Tibial artery (tissue), 4 donors: ENCODE data around the gene VPS26C.

Experiments used
- DNase-seq, 2 donors: peaks; one replicate each; pipeline ENCODE4 v3.0.0-alpha.2; 2019
- H3K27ac ChIP-seq, 2 donors: fragments of 200-600 bp; sonication (generic) in 1 of 2; 1 replicate in 1 of 2; 2 replicates in 1 of 2; pipeline ENCODE4 v1.5.1; 2018 to 2019; ENCODE audit warnings: mild to moderate bottlenecking in 1 of 2
- H3K27me3 ChIP-seq, 2 donors: fragments of 200-600 bp; sonication (generic) in 1 of 2; one replicate each; pipeline versions ENCODE4 v1.5.1 to v1.6.0; 2016 to 2019
- H3K36me3 ChIP-seq, 3 donors: fragments of 200-600 bp; sonication (generic) in 2 of 3; one replicate each; pipeline ENCODE4 v1.5.1; 2016 to 2019; ENCODE audit warnings: mild to moderate bottlenecking in 2 of 3
- H3K4me1 ChIP-seq, 4 donors: fragments of 200-600 bp; sonication (generic) in 2 of 4; 1 replicate in 3 of 4; 2 replicates in 1 of 4; pipeline ENCODE4 v1.5.1; 2016 to 2019
- H3K4me3 ChIP-seq, 2 donors: fragments of 200-600 bp; sonication (generic) in 1 of 2; 1 replicate in 1 of 2; 2 replicates in 1 of 2; pipeline ENCODE4 v1.5.1; 2018 to 2019; ENCODE audit warnings: mild to moderate bottlenecking in 2 of 2
- H3K9me3 ChIP-seq, 3 donors: fragments of 200-600 bp; sonication (generic) in 1 of 3; one replicate each; pipeline ENCODE4 v1.5.1; 2016 to 2019
- intact Hi-C: fragments of 100-400 bp; cut with DNase I; formaldehyde crosslinking; loops from one replicate; pipeline ENCODE4 v1.15.0; 2023; ENCODE audit warnings: low total_unique reads
- TF ChIP-seq, protein P1 (sequence below), 2 experiments: fragments of 200-600 bp in 1 of 2; fragments of 450-650 bp in 1 of 2; IDR thresholded peaks; one replicate each; pipeline ENCODE4 v1.5.1; 2017 to 2019; ENCODE audit warnings: antibody characterized with exemption in 2 of 2, mild to moderate bottlenecking in 1 of 2, moderate library complexity in 1 of 2

The VPS26C gene

DNA sequence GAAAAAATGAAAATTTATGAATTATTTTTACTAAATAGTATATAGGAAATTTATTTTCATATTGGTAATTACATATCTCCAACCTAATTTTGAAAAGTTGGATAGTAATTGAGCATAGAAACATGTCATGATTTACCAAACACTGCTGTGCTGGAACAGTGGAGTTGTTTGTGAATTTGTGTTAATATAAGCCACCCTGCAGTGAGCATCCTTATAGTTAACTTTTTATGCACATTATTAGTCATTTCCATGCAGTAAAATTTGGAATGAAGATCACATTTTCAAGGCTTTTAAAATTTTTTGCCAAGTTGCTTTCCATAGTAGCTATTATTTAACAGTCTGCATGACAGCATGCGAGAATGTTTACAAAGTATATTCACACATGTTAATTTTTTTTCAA is 78.3 kb downstream of the VPS26C start:
- H3K27ac ChIP-seq = no peak overlapping the region
- no peaks in the 10 kb centered on the region for H3K27me3 ChIP-seq
- DNase-seq = no peak
- no peaks in the 10 kb centered on the region for H3K4me1 ChIP-seq
- intact Hi-C loops = no loop called here
- TF ChIP-seq, protein P1, sequence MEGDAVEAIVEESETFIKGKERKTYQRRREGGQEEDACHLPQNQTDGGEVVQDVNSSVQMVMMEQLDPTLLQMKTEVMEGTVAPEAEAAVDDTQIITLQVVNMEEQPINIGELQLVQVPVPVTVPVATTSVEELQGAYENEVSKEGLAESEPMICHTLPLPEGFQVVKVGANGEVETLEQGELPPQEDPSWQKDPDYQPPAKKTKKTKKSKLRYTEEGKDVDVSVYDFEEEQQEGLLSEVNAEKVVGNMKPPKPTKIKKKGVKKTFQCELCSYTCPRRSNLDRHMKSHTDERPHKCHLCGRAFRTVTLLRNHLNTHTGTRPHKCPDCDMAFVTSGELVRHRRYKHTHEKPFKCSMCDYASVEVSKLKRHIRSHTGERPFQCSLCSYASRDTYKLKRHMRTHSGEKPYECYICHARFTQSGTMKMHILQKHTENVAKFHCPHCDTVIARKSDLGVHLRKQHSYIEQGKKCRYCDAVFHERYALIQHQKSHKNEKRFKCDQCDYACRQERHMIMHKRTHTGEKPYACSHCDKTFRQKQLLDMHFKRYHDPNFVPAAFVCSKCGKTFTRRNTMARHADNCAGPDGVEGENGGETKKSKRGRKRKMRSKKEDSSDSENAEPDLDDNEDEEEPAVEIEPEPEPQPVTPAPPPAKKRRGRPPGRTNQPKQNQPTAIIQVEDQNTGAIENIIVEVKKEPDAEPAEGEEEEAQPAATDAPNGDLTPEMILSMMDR (IDR thresholded peaks at IDR 0.05) = no peak
- no peak overlapping the region for H3K4me3 ChIP-seq
- peaks cover 53 to 75% (median 61%) of the 10 kb centered on the region in 3 donors for H3K36me3 ChIP-seq
- H3K9me3 ChIP-seq = no peaks in the 10 kb centered on the region

DNA sequence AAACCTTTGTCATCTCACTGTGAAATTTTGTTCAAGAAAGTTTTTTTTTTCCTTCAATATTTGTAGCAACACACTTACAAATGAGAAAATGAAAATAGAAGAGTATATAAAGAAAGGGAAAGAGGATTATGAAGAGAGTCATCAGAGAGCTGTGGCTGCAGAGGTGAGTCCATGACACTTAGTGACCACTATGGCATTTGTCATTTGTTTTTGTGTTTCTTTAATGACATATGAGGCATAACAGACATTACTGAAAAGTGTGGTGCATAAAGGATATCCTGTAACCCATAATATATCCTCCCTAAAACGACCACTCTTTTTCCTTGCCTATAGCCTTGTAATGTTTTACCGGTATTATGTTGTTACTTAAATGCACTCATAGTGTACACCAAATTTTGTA is 80.2 kb downstream of the VPS26C start:
- DNase-seq = no peak
- intact Hi-C loops = no loop called here
- Histone ChIP-seq H3K27me3 (no peaks in the 10 kb centered on the region), H3K36me3 (peaks cover 51 to 70% (median 56%) of the 10 kb centered on the region in 3 donors), H3K9me3 (no peaks in the 10 kb centered on the region), H3K4me3 (no peak overlapping the region), H3K27ac (no peak overlapping the region), H3K4me1 (no peaks in the 10 kb centered on the region)
- TF ChIP-seq, protein P1 (IDR thresholded peaks at IDR 0.05) = no peak

DNA sequence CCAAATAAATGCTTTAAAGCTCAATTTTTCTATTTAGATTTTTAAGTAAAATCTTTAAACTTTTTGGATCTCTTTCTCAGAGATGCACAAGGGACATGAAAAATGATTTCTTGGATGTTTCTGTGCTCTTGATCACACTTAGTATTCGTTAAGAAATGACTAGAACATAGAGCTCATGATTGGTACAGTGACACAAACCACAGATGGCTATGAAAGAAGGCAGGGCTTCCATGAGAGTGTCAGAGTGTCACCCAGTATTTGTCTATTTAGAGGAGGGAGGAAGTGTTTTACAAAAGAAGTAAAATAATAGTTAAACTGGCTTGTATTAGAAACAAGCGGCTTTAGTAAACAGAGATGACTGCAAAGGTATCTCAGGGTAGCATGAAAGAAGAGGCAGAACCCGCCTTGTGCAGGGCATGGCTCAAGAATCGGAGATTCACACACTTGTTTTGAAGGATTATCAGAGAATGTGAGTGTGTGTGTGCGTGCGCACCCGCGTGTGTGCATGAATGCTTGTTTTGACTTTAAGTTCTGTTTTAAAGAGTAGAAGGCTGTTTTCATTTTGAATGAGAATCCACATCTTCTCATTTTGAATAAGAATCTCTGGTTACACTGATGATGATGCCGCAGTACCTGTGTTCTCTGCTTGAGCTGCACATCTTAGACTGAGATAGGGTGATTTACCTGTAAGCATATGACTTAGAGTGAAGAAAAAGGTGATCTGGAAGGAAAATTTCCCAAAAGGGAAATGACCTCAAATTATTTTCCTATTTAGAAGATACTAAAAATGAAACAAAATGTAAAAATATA is 82.1 kb downstream of the VPS26C start:
- no peaks in the 10 kb centered on the region for H3K27me3 ChIP-seq
- no peaks in the 10 kb centered on the region for H3K4me1 ChIP-seq
- H3K4me3 ChIP-seq = no peak overlapping the region
- intact Hi-C loops = no loop called here
- DNase-seq = no peak
- H3K9me3 ChIP-seq = no peaks in the 10 kb centered on the region
- H3K27ac ChIP-seq = no peak overlapping the region
- TF ChIP-seq, protein P1 (IDR thresholded peaks at IDR 0.05) = no peak
- H3K36me3 ChIP-seq = peaks cover 33 to 60% (median 57%) of the 10 kb centered on the region in 3 donors

DNA sequence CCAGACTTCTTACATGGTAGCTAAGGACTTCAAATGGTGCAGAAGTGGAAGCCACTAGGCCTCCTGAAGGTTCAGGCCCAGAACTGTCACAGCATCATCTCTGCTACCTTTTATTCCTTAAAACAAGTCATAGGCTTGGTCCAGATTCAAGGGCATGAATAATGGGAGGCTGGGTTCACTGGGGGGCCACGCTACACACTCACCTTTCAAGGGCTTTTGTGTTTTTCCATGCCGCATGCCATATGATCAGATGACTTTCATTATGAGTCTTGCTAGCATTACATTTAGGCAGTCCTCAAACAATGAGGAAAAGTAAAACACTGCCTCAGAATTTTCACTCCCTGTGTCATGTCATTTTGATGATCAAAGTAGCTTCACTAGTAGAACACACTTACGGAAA is 83.4 kb downstream of the VPS26C start:
- no peaks in the 10 kb centered on the region for H3K27me3 ChIP-seq
- intact Hi-C loops = no loop called here
- no peaks in the 10 kb centered on the region for H3K9me3 ChIP-seq
- no peak overlapping the region for H3K4me3 ChIP-seq
- H3K4me1 ChIP-seq = no peaks in the 10 kb centered on the region
- TF ChIP-seq, protein P1 (IDR thresholded peaks at IDR 0.05) = no peak
- no peak for DNase-seq
- H3K36me3 ChIP-seq = peaks cover 26 to 60% (median 53%) of the 10 kb centered on the region in 3 donors
- no peak overlapping the region for H3K27ac ChIP-seq

DNA sequence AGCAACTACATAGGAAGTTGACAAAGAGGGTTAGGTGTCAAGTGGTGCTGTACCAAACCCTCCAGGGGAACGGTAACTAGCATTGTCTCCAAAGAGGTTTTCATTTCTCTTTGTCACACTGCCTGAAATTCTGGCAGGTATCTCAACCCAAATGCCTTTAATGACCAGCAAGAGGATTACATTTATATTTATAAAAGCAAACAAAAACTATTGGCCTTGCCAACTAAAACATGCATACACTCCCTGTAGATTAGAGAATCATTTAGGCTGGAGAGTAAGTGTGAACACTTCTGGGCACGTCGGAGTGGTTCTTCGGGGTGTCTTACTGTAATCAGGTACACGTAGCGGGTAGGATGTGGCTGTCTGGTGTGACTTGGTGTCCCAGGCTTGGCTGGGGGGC is 84.9 kb downstream of the VPS26C start:
- intact Hi-C loops = no loop called here
- H3K9me3 ChIP-seq = no peaks in the 10 kb centered on the region
- peaks cover 18 to 60% (median 45%) of the 10 kb centered on the region in 3 donors for H3K36me3 ChIP-seq
- H3K27ac ChIP-seq = no peak overlapping the region
- no peak overlapping the region for H3K4me3 ChIP-seq
- DNase-seq = no peak
- no peaks in the 10 kb centered on the region for H3K27me3 ChIP-seq
- H3K4me1 ChIP-seq = no peaks in the 10 kb centered on the region
- TF ChIP-seq, protein P1 (IDR thresholded peaks at IDR 0.05) = no peak
